Omental fat pad (tissue), 4 donors: ENCODE measurements around the gene LSP1. TPM values are rescaled to one million over a fixed set of nuclear protein-coding genes. Genes with fewer than 3 reads are reported as not detected.

Experiments
- ATAC-seq: fragments of 150-250 bp; one replicate; pipeline ENCODE4 v1.9.1; 2016; ENCODE audit warnings: mild to moderate bottlenecking, moderate library complexity; ENCODE audit not compliant: low FRiP score
- DNase-seq: peaks from one replicate; pipeline ENCODE4 v3.0.0-alpha.2; 2019; ENCODE audit warnings: low spot score
- total RNA-seq, 4 donors: library from RNA; depleted of rRNA; stranded (reverse); fragments of >200 nt; gene quantifications; one replicate each; pipeline ENCODE4 v1.1.0, GENCODE V29; 2016
- TF ChIP-seq, protein P1 (sequence below), 3 donors: fragments of 450-650 bp; IDR thresholded peaks; one replicate each; pipeline ENCODE4 v1.5.1; 2016 to 2017; ENCODE audit warnings: antibody characterized with exemption in 3 of 3, mild to moderate bottlenecking in 3 of 3, moderate library complexity in 2 of 3

The LSP1 gene
- total RNA-seq, 4 donors from 2014 or later, result 12.1 to 71.2 (median 49.8) TPM

DNA sequence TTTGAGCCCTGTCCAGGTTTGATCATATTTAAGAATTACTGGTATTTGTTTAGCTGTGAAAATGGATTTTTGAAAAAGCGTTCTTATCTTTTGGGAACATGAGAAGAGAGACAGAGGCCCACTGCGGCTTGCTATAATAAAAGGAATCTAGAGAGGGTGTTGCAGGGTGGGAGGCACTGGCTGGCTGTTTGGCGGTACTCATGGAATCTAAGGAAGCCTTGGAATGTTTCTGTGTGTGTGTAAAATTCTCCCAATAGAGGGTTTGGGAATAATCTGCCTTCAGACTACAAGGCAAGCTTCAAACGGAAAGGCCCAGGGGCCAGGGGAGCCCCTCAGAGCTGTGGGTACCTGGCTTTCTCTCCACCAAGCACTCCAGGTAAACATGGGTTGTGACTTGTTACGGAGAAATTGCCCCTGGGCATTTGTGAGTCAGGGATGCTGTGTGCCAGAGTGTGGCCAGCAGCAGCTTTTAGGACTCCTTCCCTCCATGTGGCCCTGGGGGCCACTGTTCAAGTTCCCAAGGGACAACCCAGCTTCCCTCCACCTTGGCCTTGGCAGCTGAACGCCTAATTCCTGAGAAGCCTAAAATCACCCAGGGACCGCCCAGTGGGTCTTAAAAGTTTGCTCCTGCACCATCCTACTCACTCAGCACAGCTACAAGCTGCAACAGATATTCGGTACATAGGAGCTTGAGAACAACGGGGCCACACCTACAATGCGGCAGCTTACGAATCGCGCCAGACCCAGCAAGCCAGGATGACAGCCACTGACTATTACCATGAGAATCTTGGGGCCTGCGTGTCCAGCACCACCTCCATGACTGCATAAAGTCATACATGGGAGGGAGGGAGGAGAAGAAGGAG, 32.2 kb upstream of the LSP1 start:
- DNase-seq, result no peak

GRCh38 chr11:1821562-1821961, 31.3 kb upstream of the LSP1 start:
- no peak for ATAC-seq
- DNase-seq, result no peak
- TF ChIP-seq, protein P1, sequence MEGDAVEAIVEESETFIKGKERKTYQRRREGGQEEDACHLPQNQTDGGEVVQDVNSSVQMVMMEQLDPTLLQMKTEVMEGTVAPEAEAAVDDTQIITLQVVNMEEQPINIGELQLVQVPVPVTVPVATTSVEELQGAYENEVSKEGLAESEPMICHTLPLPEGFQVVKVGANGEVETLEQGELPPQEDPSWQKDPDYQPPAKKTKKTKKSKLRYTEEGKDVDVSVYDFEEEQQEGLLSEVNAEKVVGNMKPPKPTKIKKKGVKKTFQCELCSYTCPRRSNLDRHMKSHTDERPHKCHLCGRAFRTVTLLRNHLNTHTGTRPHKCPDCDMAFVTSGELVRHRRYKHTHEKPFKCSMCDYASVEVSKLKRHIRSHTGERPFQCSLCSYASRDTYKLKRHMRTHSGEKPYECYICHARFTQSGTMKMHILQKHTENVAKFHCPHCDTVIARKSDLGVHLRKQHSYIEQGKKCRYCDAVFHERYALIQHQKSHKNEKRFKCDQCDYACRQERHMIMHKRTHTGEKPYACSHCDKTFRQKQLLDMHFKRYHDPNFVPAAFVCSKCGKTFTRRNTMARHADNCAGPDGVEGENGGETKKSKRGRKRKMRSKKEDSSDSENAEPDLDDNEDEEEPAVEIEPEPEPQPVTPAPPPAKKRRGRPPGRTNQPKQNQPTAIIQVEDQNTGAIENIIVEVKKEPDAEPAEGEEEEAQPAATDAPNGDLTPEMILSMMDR (IDR thresholded peaks at IDR 0.05), result no peak

More for the DNA sequence above, 32.2 kb upstream of the LSP1 start:
- no peak for ATAC-seq
- TF ChIP-seq, protein P1 (IDR thresholded peaks at IDR 0.05), result no peak

DNA sequence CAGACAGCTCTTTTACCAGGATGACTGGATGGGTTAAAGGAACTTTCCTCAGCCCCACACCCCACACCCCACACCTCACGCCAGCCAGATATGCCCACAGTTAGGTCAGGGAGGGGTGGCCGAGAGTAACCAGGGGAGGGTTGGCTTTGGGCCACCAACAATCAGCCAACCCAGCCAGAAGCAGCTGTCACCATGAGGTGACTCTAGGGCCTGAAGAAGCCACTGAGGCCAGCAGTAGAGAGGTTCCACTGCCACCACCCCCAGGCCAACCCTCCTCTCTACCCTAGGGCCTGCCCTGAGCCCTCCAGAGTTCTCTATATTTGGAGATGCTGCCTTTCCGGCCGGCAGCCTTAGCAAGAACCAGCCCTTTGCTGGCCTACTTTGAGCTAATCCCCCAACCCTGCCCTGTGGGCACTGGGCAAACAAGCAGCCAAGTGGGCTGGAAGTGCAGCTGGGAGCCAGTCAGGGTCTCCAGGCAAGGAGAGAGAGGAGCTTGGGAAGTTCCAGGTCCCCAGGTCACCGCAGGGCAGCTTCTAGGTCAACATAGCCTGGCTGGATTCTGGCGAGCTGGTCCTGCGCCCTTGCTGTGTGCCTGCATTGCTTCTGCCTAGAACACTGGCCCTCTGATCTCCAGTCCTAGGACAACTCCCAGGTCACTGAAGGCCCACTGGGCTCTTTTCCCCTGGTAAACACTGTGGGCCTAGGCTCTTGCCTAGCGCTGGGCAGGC, 30.1 kb upstream of the LSP1 start:
- no peak for ATAC-seq
- no peak for DNase-seq
- TF ChIP-seq, protein P1 (IDR thresholded peaks at IDR 0.05), result no peak

GRCh38 chr11:1823376-1824220, 29.3 kb upstream of the LSP1 start:
- TF ChIP-seq, protein P1 (IDR thresholded peaks at IDR 0.05), result no peak
- ATAC-seq, result no peak
- DNase-seq, result no peak

DNA sequence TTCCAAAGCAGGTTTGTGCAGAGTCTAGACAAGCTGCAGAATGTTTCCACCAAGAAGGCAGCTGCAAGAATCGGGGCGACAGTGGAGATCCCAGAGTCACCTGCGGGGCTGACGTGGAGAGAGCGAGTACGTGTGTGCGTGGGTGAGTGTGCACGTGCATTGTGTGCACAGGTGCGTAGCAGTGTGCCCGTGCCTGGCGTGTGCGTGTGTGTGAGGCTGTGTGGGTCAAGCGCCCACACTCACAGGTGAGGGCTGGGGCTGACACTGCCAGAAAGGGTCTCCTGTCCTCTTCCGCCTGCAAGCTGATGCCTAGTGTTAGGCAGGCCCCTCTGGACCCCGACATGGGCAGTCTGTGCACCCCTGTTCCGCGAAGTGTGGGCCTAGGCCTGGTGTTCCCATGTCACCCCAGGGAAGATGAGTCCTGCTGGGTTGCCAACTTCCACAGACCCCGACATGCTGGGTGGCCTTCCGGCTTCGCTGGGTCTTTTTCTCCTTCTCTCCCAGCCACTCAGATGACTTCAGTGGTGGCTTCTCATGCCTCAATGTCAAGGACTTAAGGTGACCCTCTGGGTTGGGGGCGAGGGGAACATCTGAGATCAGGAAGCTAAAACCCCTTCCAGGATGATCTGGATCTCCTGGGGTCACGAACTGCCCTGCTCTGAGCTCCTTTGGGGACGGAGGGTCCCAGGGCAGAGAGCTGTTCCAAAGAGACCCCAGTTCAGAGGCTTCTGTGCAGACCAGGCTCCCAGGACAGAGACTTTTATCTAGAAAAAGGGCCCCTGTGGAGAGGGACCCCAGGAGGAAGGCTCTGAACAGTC, 28.5 kb upstream of the LSP1 start:
- ATAC-seq, result no peak
- TF ChIP-seq, protein P1 (IDR thresholded peaks at IDR 0.05), result no peak
- no peak for DNase-seq
